ENCODE results near the gene SLC25A19. TPM values are rescaled to one million over a fixed set of nuclear protein-coding genes. Genes with fewer than 3 reads are reported as not detected.

The SLC25A19 gene
- total RNA-seq (2014; rRNA removed; shearing (Covaris generic)): 18.5 and 20.0 TPM in 2 replicates
- 67.2 and 92.3 TPM in 2 replicates for polyA plus RNA-seq (2014; cell fraction: nucleus; rRNA removed)

- DNase-seq (ENCODE audit: extremely low read depth, low read depth): peak; percentile 98
These were observed at the start of gene SLC25A19 for GRCh38 chr17:75289115-75289831. SLC25A19 (minus strand) TSS chr17:75289433; CDS start chr17:75286764, 2,669 bp downstream.

- DNase-seq (ENCODE audit: extremely low read depth, low read depth): no peak
These were observed 49.1 kb upstream of the SLC25A19 start for GRCh38 chr17:75338335-75338734.

- no peak for DNase-seq (ENCODE audit: extremely low read depth, low read depth)
These were observed 46.1 kb upstream of the SLC25A19 start for GRCh38 chr17:75335315-75335714.

- no peak for DNase-seq (ENCODE audit: extremely low read depth, low read depth)
These were observed 45.5 kb upstream of the SLC25A19 start for GRCh38 chr17:75334723-75335122.

- no peak for DNase-seq (ENCODE audit: extremely low read depth, low read depth)
These were observed 42.4 kb upstream of the SLC25A19 start for GRCh38 chr17:75331671-75332070.

GRCh38 chr17:75327757-75328156 is 38.5 kb upstream of the SLC25A19 start:
- DNase-seq (ENCODE audit: extremely low read depth, low read depth): no peak

- no peak for DNase-seq (ENCODE audit: extremely low read depth, low read depth)
These were observed 37.1 kb upstream of the SLC25A19 start for GRCh38 chr17:75326226-75326848.

- DNase-seq (ENCODE audit: extremely low read depth, low read depth): no peak
These were observed 36.6 kb upstream of the SLC25A19 start for GRCh38 chr17:75325827-75326225.

GRCh38 chr17:75325348-75325747 is 36.1 kb upstream of the SLC25A19 start:
- no peak for DNase-seq (ENCODE audit: extremely low read depth, low read depth)

- no peak for DNase-seq (ENCODE audit: extremely low read depth, low read depth)
These were observed 32.3 kb upstream of the SLC25A19 start for GRCh38 chr17:75321506-75321905.

GRCh38 chr17:75319904-75320691 is 30.9 kb upstream of the SLC25A19 start:
- DNase-seq (ENCODE audit: extremely low read depth, low read depth): no peak

GRCh38 chr17:75318615-75319222 is 29.5 kb upstream of the SLC25A19 start:
- DNase-seq (ENCODE audit: extremely low read depth, low read depth): no peak

GRCh38 chr17:75318211-75318610 is 29.0 kb upstream of the SLC25A19 start:
- DNase-seq (ENCODE audit: extremely low read depth, low read depth): no peak

GRCh38 chr17:75317671-75318070 is 28.4 kb upstream of the SLC25A19 start:
- no peak for DNase-seq (ENCODE audit: extremely low read depth, low read depth)

GRCh38 chr17:75316253-75316652 is 27.0 kb upstream of the SLC25A19 start:
- no peak for DNase-seq (ENCODE audit: extremely low read depth, low read depth)

GRCh38 chr17:75315541-75316243 is 26.5 kb upstream of the SLC25A19 start:
- no peak for DNase-seq (ENCODE audit: extremely low read depth, low read depth)

GRCh38 chr17:75313941-75314551 is 24.8 kb upstream of the SLC25A19 start:
- DNase-seq (ENCODE audit: extremely low read depth, low read depth): no peak

- no peak for DNase-seq (ENCODE audit: extremely low read depth, low read depth)
These were observed 19.7 kb upstream of the SLC25A19 start for GRCh38 chr17:75308732-75309629.
